ENCODE data around the gene MBOAT1. TPM values are rescaled to one million over a fixed set of nuclear protein-coding genes. Genes with fewer than 3 reads are reported as not detected.

The MBOAT1 gene
- total RNA-seq, 1 donor from 2014 or later: 16.3 TPM

DNA sequence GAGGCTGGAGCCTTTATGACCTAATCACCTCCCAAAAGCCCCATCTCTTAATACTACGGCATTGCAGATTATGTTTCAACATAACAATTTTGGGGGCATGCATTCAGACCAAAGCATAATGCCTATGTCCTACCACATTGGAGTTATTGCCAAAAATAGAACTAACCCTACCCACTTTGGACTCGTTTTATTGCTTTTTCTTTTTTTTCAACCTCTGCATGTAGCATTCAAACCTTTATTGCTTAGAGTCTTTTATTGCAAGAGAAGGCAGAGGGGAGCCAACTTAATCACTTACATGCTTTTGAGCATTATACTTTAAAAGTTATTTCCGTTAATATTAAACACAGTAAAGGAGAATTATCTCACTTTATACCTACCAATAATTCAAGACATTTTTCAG, 8.1 kb upstream of the MBOAT1 start:
- TF ChIP-seq, protein P1, sequence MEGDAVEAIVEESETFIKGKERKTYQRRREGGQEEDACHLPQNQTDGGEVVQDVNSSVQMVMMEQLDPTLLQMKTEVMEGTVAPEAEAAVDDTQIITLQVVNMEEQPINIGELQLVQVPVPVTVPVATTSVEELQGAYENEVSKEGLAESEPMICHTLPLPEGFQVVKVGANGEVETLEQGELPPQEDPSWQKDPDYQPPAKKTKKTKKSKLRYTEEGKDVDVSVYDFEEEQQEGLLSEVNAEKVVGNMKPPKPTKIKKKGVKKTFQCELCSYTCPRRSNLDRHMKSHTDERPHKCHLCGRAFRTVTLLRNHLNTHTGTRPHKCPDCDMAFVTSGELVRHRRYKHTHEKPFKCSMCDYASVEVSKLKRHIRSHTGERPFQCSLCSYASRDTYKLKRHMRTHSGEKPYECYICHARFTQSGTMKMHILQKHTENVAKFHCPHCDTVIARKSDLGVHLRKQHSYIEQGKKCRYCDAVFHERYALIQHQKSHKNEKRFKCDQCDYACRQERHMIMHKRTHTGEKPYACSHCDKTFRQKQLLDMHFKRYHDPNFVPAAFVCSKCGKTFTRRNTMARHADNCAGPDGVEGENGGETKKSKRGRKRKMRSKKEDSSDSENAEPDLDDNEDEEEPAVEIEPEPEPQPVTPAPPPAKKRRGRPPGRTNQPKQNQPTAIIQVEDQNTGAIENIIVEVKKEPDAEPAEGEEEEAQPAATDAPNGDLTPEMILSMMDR (IDR thresholded peaks at IDR 0.05; ENCODE audit: insufficient read depth, low read length, severe bottlenecking): no peak
- Histone ChIP-seq H3K36me3 (ENCODE audit: control insufficient read depth, insufficient read depth, low read length) (no peaks in the 10 kb centered on the region), H3K27me3 (ENCODE audit: control insufficient read depth, insufficient read depth, low read length) (no peaks in the 10 kb centered on the region), H3K4me3 (ENCODE audit: low read depth, low read length) (no peak overlapping the region)
- no peak for FAIRE-seq
- no peak for DNase-seq (ENCODE audit: low read depth)

DNA sequence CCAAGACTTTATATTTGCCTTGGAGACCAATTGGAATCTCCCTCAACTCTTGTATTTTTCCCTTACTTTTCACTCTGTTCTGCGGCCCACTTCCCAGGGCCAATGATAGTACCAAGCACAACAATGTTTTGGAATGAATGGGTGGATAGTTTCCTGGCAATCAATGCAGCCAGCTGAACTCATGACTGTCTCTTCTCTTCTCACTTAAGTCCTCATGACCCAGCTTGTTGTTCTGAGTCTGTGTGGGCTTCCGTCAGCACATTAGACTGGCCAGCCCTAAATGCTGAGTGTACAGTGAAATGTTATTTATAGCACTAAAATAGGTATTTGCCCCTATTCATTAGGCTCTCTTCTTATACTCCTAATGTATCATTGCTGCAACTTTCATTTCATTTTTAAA, 5.6 kb upstream of the MBOAT1 start:
- Histone ChIP-seq H3K4me3 (ENCODE audit: low read depth, low read length) (no peak overlapping the region), H3K36me3 (ENCODE audit: control insufficient read depth, insufficient read depth, low read length) (no peaks in the 10 kb centered on the region), H3K27me3 (ENCODE audit: control insufficient read depth, insufficient read depth, low read length) (no peaks in the 10 kb centered on the region)
- TF ChIP-seq, protein P1 (IDR thresholded peaks at IDR 0.05; ENCODE audit: insufficient read depth, low read length, severe bottlenecking): no peak
- peak; percentile 22 for DNase-seq (ENCODE audit: low read depth)
- no peak for FAIRE-seq

DNA sequence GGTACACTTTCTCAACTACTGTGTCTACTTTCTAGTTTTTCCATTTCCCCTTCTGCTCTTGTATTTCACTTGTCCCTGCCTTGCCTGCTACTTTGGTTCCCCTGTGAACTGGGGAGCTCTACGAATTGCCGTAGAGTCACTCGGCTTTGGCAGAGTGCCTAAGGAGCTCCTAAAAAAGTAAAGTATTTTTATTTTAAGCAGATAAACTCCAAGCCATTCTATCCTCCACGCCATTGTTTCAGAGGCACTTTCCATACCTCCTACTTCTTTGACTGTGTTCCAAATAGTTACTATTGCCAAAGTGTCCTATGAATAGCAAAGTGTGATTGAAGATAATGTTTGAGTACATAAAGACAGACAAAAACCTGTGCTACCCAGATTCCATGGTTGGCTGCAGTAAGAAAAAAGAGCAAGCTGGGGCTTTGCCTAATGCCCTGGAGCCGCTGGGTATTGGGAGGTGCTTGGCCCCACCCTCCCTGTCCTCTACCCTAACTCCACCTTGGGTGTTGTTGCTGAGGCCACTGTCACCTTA, 5.1 kb upstream of the MBOAT1 start:
- Histone ChIP-seq H3K36me3 (ENCODE audit: control insufficient read depth, insufficient read depth, low read length) (no peaks in the 10 kb centered on the region), H3K27me3 (ENCODE audit: control insufficient read depth, insufficient read depth, low read length) (no peaks in the 10 kb centered on the region), H3K4me3 (ENCODE audit: low read depth, low read length) (no peak overlapping the region)
- DNase-seq (ENCODE audit: low read depth): no peak
- FAIRE-seq: no peak
- TF ChIP-seq, protein P1 (IDR thresholded peaks at IDR 0.05; ENCODE audit: insufficient read depth, low read length, severe bottlenecking): no peak

DNA sequence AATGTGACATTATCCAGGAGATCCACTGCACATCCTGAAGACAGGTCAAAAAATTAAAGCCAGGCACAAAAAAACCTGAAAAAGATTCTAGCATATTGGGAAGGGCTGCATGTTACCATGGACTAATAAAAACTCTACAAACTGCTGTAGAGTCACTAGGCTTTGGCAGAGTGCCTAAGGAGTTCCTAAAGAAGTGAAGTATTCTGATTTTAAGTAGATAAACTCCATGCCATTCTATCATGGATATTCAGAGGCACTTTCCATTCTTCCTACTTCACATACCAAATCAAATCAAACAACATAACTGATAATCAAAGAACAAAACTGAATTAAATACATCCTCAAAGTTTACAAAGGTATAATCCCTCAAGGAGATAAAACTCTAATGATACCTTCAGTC, 3.0 kb upstream of the MBOAT1 start:
- no peak for DNase-seq (ENCODE audit: low read depth)

DNA sequence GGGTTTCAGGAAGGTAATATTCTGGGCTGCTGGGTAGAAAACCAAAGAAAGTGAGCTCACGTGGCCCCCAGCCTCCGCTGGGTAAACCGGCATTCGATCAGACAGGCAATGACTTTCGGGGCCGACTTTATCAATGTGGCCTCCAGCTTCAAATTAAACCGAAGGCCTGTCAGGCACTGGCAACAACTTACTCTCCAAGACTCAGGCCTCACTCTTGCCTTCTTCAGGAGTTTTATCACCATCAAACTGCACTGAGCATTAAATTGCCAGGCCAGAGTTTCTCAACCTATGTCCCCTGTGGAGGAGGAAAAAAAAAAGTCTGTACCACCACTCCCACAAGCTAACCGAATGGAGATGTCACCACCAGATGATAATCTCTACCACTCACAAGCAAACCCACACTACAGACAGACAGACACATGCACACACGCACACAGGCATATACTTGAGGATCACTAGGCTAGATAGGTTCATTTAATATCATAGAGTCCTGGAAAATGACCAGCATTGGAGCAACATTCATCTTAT, 1.1 kb upstream of the MBOAT1 start:
- TF ChIP-seq, protein P1 (IDR thresholded peaks at IDR 0.05; ENCODE audit: insufficient read depth, low read length, severe bottlenecking): no peak
- DNase-seq (ENCODE audit: low read depth) (no peak), FAIRE-seq (no peak)
- Histone ChIP-seq H3K27me3 (ENCODE audit: control insufficient read depth, insufficient read depth, low read length) (no peaks in the 10 kb centered on the region), H3K4me3 (ENCODE audit: low read depth, low read length) (no peak overlapping the region), H3K36me3 (ENCODE audit: control insufficient read depth, insufficient read depth, low read length) (no peaks in the 10 kb centered on the region)

More for the DNA sequence above, 3.0 kb upstream of the MBOAT1 start:
- Histone ChIP-seq H3K4me3 (ENCODE audit: low read depth, low read length) (no peak overlapping the region), H3K27me3 (ENCODE audit: control insufficient read depth, insufficient read depth, low read length) (no peaks in the 10 kb centered on the region), H3K36me3 (ENCODE audit: control insufficient read depth, insufficient read depth, low read length) (no peaks in the 10 kb centered on the region)
- TF ChIP-seq, protein P1 (IDR thresholded peaks at IDR 0.05; ENCODE audit: insufficient read depth, low read length, severe bottlenecking): no peak
- no peak for FAIRE-seq

DNA sequence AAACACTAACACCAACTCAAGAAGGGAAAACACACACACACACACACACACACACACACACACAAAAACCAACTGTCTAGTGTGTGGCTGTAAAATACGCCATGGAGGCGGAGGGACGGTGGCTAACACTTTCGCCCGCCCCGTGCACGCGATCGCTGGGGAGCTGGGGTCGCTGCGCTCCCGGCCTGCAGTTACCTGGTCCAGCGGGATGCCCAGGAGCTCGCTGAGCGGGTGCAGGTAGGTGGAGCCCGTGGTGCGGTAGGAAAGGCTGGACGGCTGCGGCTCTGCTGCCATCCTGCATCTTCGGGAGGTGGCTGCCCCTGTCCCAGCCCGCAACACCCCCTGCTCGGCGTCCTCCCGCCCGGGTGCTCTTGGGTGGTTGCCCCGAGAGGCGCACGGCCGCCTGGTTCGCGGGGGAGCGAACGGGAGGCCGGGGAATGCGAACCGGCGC, 303 bp downstream of the MBOAT1 start:
- H3K4me3 ChIP-seq (ENCODE audit: low read depth, low read length): peak overlapping the region; percentile 57
- TF ChIP-seq, protein P1 (IDR thresholded peaks at IDR 0.05; ENCODE audit: insufficient read depth, low read length, severe bottlenecking): no peak
- no peaks in the 10 kb centered on the region for H3K27me3 ChIP-seq (ENCODE audit: control insufficient read depth, insufficient read depth, low read length)
- H3K36me3 ChIP-seq (ENCODE audit: control insufficient read depth, insufficient read depth, low read length): no peaks in the 10 kb centered on the region
- FAIRE-seq: no peak
- DNase-seq (ENCODE audit: low read depth): peak; percentile 36
